T-helper 2 cell (primary cell): ENCODE data around the gene LGALS12.
"Not testable (repeated sequence)": the region's sequence is repeated elsewhere in the genome, so short reads cannot be mapped to it uniquely, and the experiment has no call there.

Experiments used
- DNase-seq, 5 experiments: peaks; one replicate each; pipeline versions ENCODE4 v3.0.0 to v3.0.0-alpha.2; 2012 to 2022

The LGALS12 gene

DNA sequence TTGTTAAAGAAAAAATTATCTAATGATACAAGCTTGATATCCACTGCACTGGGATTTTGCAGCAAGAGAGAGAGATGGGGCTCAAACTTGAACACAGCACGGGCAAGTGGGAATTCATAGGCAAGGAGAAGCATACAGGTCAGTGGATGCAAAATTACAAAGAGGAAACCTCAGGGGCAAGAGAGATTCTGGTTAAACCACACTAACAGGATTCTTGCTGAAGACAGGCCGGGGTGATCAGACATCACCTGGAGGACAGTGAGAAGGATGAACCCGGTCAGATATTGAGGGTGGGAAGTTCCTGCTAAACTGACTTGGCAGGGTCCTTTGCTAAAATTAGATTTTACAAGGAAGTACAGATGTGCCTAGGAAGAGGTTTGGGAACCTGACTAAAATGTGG, 28.2 kb downstream of the LGALS12 start:
- no peak for DNase-seq

DNA sequence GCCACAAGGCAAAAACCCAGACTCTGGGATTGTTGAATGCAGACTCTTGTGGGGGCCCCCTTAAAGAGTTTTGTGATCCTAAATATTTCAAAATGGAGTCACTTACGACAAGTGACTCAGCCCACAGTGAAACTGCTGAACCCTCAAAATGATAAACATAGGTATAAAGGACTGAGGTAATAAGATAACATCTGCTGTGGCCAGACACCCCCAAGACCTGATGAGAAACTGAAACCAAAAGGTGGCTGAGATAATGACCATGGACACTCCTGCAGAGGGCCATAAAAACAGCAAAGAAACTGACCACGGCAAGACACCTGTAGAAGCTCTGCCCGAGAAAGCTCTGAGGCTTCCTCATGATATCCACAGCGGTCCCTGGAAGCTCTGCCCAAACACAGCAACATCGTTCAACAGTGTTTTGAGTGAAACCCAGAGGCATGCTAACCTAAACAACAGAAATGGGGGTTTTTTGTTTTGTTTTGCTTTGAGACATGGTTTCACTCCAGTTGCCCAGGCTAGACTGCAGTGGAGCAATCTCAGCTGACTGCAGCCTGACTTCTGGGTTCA, 29.1 kb downstream of the LGALS12 start:
- peak in 2 of 5 experiments; percentile 44 to 78 for DNase-seq

DNA sequence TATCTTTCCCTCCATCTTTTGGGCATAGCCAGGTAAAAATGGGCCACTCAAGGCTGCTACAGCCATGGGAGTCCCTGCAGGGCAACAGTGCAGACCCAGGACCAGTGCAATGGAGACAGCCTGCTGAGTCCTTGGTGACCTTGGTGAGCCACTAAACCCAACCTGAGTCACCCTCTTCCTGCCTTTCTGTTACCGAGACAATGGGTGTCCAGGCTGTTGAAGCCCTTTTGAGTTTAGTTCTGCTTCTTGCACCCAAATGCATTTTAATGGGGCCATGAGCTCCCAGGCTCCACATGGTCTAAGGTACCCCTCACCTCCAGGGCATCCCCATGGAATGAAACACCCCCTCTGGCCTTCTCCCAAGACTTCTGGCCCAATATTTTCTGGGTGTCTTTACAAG, 29.9 kb downstream of the LGALS12 start:
- peak in 2 of 5 experiments; percentile 35 to 70 for DNase-seq

DNA sequence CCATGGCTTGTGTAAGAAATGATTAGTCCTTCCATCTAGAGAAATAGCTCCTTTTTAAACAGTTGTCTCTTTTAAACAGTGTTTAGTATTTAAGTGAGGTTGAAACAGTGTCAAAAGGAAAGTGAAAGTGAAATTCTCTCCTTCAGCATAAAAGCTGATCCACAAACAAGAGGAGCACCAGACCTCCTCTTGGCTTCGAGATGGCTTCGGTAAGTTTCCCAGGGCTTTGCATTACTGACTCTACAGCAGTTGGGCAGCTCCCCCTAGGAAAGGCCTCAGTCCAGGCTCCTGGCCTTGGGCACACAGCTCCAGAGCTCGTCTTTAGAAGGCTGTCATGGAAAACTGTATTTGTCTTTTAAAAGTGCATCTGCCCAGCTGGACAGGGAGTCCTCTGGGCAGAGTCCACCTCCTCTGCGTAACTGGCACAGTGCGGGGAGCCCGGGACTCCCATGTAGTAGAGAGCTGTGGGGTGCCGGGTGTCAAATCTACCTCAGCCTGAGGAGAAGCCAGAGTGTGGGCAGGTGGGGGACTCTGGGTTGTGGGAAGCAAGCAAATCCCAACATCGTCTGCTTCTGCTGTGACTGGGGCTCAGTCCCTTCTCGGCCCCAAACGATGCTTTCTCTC, 30.9 kb downstream of the LGALS12 start, which contains the start of gene PLAAT4:
Gene PLAAT4 (plus strand): TSS at position 140 of the 624 bp plus-strand sequence. CDS start 61 bp downstream, at position 201.
- peak in 2 of 5 experiments; percentile 42 to 80 for DNase-seq

DNA sequence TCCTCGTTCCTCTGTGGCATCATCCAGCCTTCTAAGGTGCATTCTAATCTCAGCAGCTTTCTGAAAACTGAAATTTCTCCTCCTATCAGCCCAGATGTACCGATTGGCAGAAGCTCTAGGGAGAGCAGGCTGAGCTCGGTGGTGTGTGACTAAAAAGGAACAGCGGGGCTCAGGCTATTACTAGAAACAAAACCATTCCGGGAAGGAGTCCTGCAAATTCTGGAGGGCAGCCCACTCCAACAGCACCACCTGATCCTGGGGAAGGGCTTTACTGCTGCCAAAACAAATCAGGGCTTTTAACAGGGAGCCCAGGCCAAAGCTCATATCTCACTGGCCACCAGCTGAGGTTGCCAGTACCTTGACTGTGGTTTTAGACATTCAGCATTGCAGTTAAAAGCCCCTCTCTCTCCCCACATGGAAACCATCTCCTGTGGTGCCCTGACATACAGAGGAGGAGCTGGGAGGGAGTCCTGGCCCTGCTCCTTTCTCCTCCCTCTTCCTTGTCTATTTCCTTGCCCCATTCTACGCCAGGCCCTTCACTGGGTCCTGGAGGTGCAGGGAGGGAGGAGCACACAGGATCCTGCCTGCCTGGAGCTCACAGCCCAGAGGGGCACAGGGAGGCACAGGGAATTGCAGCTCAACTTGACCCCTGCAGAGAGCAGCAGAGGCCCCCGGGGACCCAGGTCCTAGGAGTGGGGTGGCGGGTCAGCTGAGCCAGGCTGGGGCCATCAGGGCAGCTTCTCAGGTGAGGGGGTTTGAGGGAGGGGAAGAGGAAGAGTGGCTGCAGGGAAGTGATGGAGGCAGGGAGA, 31.6 kb downstream of the LGALS12 start:
- DNase-seq = peak in 1 of 5 experiments; percentile 37

DNA sequence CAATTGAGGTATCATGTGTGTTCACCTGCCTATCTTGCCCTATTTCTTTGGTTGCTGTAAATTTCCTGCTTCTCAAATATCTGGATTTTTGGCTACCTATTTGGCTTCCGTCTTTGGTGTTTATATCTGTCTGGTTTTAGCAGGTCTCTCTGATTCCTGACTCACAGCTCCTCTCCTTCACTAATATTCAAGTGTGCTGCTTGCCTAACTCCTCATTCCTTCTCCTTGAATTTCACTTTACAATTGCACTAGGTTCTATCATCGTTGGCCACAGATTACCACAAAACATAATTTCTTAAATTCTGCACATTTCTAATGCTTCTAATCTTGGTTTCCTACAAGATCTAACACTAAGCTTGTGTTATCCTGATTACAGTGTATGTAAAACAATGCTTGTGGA, 36.6 kb downstream of the LGALS12 start:
- not testable (repeated sequence) for DNase-seq

DNA sequence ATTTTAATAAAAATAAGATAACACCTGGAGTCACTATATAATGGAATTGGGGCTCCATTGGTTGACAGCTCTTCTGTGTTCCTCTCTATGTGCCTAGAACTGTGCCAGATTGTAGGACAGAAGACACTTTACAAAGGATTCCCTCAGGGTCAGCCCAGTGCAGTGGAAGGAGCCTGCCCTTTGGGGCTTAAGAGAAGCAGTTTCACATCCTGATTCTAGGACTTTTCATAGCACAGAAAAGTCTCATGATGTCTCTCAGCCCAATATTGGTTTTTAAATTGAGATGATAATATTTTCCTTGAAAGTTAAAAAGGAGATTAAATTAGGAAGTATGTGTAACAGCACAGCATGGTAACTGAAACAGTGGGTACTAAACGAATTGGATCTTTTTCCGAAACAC, 37.8 kb downstream of the LGALS12 start:
- DNase-seq = no peak

DNA sequence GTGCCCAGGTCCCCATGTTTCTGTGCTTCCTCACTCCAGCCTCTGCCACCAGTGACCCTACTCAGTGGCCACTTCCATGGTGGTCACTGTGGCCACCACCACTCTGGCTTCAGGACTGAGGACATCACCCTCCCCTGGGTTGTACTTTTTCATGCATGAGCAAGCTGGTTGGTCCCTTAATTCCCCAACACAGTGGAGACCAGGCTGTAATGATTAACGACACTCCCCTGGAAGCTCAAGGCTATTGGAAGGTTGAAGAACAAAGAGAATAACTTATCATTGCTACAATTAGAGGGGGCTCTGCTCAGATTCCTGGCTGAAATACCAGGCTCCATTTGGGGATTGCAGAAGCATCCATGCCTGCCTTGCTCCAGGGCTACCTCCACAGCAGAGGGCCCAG, 41.2 kb downstream of the LGALS12 start:
- no peak for DNase-seq

DNA sequence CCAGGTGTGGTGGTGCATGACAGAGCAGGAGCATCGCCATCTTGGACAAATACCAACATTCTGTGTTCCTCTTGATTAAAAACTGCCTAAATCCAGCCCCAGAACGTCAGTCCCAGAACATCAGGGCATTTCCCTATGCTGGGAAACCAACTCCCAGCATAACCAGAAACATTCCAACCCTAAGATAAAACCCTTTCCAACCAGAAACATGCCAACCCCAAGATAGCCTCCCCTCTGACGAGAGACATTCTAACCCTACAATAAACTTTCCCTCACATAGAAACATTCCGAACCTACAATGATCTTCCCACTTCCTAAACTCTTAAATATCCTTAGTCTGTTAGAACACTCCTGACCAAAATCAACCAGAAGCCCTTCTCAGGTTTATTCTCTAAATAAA, 42.3 kb downstream of the LGALS12 start:
- no peak for DNase-seq

DNA sequence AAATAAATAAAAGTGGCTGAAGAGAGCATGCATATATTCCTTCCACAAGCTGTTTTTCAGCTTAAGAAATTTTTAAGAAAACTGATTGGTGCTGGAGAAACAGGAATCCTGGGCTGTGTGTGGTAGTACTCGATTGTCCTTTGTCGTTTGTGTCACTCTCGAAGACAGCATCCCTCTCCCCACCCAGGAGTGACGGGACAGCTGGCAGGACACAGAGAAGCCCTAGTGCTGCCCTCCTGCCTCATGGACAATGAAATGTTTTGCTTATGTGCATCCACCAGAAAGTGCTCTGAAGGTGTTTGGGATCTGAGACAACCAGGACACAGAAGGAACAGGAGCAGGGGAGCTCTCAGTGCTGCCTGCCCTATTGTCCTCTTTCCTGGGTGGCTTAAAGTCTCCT, 43.5 kb downstream of the LGALS12 start:
- DNase-seq = no peak

DNA sequence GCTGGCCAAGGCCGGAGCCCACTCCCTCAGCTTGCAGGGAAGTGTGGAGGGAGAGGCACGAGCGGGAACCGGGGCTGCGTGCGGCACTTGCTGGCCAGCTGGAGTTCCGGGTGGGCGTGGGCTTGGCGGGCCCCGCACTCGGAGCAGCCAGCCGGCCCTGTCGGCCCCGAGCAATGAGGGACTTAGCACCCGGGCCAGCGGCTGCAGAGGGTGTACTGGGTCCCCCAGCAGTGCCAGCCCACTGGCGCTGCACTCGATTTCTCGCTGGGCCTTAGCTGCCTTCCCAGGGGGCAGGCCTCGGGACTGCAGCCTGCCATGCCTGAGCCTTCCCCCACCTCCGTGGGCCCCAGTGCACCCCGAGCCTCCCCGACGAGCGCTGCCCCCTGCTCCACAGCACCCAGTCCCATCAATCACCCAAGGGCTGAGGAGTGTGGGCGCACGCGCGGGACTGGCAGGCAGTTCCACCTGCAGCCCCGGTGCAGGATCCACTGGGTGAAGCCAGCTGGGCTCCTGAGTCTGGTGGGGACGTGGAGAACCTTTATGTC, 44.3 kb downstream of the LGALS12 start:
- not testable (repeated sequence) for DNase-seq

DNA sequence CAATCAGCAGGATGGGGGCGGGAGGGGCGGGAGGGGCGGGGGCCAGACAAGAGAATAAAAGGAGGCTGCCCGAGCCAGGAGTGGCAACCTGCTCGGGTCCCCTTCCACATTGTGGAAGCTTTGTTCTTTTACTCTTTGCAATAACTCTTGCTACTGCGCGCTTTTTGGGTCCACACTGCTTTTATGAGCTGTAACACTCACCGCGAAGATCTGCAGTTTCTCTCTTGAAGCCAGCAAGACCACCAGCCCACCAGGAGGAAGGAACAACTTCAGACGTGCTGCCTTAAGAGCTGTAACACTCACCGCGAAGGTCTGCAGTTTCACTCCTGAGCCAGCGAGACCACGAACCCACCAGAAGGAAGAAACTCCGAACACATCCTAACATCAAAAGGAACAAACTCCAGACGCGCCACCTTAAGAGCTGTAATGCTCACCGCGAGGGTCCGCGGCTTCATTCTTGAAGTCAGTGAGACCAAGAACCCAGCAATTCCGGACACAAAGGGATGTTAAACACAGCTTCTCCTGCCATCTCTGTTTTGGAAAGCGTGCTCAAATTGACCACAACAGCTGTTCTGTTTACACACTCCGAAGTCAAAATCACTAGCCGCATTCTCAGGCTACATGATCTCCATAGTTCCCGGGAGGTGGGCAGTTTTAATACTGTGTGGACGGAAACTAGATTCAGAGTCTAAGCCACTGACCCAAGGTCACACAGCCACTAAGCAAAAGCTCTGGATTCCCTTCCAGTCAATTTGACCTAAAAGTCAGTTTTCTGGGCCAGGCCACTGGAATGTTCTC, 45.4 kb downstream of the LGALS12 start:
- DNase-seq = peak in 1 of 5 experiments; percentile 39

DNA sequence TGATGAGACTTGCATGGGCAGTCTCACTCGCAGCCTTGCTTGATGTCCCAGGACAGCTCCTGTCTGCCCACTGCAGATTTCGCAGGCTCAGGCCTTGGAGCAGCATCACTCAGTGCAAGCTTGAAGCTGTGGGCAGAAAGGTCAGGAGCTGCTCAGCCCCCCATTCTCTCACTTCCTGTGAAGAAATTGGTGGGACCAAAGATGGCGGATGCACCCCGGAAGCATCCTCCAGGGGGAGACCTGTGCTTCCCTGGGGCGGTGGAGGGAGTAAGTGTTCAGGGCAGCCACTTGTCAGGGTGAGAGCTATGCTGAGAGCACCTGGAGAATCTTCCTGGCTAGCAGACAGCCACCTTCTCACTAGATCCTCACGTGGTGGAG, 46.0 kb downstream of the LGALS12 start:
- DNase-seq = peak in 1 of 5 experiments; percentile 42

DNA sequence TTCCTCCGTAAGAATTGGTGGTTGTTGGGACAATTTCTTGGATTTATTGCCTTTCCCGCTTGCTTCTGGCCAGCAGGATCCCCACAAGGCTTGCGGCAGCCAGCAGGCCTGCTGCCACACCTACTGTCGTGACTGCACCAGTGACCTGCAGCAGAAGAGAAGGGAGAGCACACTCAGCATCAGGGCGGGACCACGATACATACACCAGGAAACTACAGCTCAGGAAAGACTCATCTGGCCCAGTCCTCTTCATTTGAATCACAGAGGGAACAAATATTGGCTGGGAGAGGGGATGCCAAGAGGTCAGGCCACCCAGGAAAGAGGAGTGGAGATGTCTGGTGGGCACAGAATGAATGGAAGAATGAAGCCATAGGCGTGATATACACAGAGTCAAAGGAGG, 47.0 kb downstream of the LGALS12 start:
- no peak for DNase-seq

DNA sequence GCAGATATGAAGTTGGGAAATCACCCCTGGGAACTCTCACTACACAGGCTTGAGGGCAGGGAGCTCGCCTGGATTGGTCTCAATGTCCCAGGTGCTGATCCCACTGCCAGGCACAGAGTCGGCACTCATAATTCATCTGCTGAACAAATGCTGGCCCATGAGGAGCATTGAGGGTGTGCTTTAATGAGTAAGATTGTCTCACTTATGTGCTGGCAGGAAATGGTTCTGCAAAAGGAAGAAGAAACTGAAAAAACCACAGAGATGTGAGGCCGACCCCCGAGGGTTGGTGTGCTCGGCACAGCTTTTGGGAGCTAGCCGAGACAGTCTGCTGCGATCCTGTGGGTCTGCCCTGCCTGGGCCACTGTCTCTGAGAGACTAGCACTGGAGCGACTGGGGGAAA, 47.9 kb downstream of the LGALS12 start:
- peak in 3 of 5 experiments; percentile 15 to 90 (median 78) for DNase-seq

DNA sequence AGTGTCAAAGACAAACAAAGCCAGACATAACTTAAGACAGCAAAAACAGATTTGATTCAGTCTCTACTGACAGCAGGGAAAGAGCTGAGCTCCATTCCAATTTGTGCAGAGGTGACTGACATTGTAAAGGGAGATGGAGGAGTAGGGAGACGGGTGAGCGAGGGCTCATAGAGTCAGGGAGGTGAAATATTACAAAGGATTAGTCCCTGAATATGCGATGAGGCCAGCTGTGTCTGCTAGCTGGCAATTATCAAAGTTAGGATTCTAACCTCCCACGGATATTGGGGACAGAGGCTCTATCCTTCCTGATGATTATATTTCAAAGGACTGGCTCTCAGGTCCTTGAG, 49.0 kb downstream of the LGALS12 start:
- DNase-seq = no peak

DNA sequence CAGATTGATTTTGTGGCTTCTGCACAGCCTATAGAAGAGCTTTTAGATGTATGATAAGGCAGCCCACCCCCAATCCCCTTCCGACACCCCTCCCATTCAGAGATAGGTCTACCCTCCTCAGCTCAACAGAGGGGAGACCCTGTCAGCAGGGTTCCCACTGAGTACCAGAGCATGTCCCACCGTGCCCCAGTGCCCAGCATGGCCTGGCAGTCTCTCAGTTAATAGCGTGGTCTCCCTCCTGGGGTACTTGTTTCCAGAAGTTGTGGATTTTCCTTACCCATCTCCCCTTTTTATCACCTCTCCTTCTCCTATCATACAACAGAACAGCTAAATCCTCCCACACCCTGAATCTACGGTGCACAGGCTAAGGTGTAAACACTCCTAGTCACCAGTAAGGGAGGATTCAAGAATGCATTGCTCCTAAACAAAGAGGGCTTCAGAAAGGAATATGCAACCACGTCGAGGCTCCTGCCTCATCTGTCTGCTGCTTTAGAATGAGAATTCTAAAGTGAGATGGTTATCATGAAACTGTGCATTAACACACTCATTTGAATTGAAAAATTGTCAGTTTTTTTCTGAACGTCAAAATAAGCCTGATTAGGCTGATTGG, 50.6 kb downstream of the LGALS12 start:
- DNase-seq = no peak

DNA sequence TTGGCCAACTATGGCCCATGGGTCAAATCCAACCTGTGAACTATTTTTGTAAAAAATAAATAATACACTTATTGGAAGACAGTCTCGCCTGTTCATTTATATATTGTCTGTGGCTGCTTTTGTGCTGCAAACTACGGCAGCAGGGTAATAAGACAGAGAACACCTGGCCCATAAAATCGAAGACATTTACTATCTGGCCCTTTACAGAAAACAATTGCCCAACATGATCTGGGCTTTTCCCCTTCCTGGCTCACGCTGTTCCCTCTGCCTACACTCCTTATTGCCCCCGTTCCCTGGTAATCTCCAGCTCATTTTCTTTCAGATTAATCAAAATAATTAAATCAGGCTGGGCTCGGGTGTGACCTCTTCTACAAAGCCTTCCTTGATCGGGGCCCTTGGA, 51.7 kb downstream of the LGALS12 start:
- DNase-seq = no peak

DNA sequence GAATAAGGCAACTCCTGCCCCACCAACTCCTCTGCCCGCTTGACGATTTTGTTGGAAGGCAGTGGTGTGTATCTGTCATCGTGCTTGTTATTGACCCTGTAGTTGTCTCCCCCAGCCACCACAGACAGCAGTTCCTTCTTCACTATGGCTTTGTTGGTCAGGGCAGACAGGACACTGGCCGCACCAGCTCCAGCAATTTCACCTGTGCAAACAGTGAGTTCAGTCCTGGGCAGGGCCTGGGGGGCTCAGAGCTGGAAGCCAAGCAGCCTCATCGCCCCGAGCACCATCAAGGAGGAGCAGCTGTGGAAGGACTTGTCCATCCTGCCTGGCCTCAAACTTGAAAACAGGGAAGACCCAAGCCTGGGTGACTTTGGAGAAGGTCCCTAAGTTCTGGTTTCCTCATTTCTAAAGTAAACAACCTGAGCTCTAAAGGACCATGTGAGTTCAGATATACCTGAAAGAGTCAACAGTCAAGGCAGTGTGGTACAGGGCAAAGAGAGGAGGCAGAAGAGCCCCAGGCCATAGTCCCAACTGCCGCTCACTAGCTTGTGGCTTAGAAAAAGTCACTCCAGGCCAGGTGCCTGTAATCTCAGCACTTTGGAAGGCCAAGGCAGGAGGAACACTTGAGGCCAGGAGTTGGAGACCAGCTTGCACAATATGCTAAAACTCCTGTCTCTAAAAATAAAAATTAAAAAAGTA, 52.7 kb downstream of the LGALS12 start:
- DNase-seq = no peak

DNA sequence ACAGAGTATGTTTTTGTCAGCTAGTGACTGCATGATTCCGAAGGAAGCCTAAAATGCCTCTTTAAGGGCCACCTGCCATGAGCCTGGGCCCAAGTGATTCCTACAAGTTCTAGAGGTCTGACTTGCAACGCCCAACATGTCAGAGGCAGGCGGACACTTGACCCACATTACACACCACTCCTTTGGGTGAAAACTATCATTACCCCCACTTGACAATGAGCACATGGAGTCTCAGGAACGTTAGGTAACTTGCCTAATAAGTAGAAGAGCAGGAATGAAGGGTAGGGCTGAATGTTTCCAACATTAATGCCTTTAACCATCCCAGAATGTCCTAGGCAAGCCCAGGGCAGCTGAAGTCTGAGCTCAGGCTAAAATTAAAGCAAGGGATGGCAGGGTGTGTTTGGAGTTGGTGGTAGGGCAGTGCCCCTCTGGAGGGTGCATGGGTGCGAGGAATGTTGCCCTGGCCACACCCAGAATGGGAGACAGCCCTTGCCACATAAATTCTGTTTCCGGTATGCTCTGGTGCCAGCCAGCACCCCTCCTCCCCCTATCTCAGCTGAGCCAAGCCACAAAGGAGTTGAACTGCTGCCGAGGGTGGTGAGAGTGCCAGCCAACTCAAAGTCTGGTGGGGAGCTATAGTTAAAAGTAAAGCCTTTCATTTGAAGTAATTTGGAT, 54.8 kb downstream of the LGALS12 start:
- DNase-seq = peak in 2 of 5 experiments; percentile 39 to 56
